CD14-positive monocyte (primary cell): ENCODE measurements around the gene SINHCAF. TPM values are rescaled to one million over a fixed set of nuclear protein-coding genes. Genes with fewer than 3 reads are reported as not detected.

Experiments
- DNase-seq, 3 donors: peaks; one replicate each; pipeline ENCODE4 v3.0.0-alpha.2; 2011 to 2022
- H2AFZ ChIP-seq: 2 replicates; pipeline ENCODE4 v1.6.0; 2012; ENCODE audit warnings: mild to moderate bottlenecking, low read depth, low read length, inconsistent platforms; ENCODE audit not compliant: insufficient read depth, poor library complexity, severe bottlenecking
- H3K27ac ChIP-seq, 2 donors: 1 replicate in 1 of 2; 2 replicates in 1 of 2; pipeline ENCODE4 v1.5.1; 2012 to 2013; ENCODE audit warnings: low read length in 2 of 2, control low read depth in 1 of 2, inconsistent platforms in 1 of 2, low read depth in 1 of 2, mild to moderate bottlenecking in 1 of 2
- H3K27me3 ChIP-seq, 2 donors: one replicate each; pipeline versions ENCODE4 v1.6.0 to v1.6.1; 2011 to 2013; ENCODE audit warnings: low read length in 2 of 2; ENCODE audit not compliant: control insufficient read depth in 2 of 2, insufficient read depth in 2 of 2
- H3K36me3 ChIP-seq, 2 donors: replicated peaks in 1 of 2; 1 replicate in 1 of 2; 2 replicates in 1 of 2; pipeline versions ENCODE4 v1.5.1 to v1.6.1; 2012 to 2013; ENCODE audit warnings: low read length in 2 of 2, control low read depth in 1 of 2, inconsistent platforms in 1 of 2, mild to moderate bottlenecking in 1 of 2; ENCODE audit not compliant: insufficient read depth in 2 of 2, control insufficient read depth in 1 of 2
- H3K4me1 ChIP-seq, 2 donors: 1 replicate in 1 of 2; 2 replicates in 1 of 2; pipeline versions ENCODE4 v1.5.1 to v1.6.1; 2012 to 2013; ENCODE audit warnings: low read length in 2 of 2, control low read depth in 1 of 2, inconsistent platforms in 1 of 2, mild to moderate bottlenecking in 1 of 2, moderate library complexity in 1 of 2; ENCODE audit not compliant: insufficient read depth in 2 of 2, control insufficient read depth in 1 of 2
- H3K4me2 ChIP-seq: replicated peaks from 2 replicates; pipeline ENCODE3; 2012; ENCODE audit warnings: low read length, moderate library complexity, mild to moderate bottlenecking; ENCODE audit not compliant: poor library complexity, severe bottlenecking; ENCODE audit errors: extremely low read depth
- H3K4me3 ChIP-seq, 3 experiments: fragments of 200-600 bp in 1 of 3; sonication (generic) in 1 of 3; replicated peaks in 1 of 3; 1 replicate in 2 of 3; 2 replicates in 1 of 3; pipeline ENCODE4 v1.5.1; 2011 to 2013; ENCODE audit warnings: low read length in 3 of 3, mild to moderate bottlenecking in 3 of 3, control low read depth in 2 of 3, low read depth in 2 of 3, inconsistent platforms in 1 of 3, moderate library complexity in 1 of 3
- H3K79me2 ChIP-seq: 2 replicates; pipeline ENCODE4 v1.6.0; 2012; ENCODE audit warnings: mild to moderate bottlenecking, control low read depth, inconsistent platforms, low read length, moderate library complexity; ENCODE audit not compliant: insufficient read depth
- H3K9ac ChIP-seq: 2 replicates; pipeline ENCODE4 v1.6.0; 2017; ENCODE audit warnings: low read length, mild to moderate bottlenecking; ENCODE audit not compliant: insufficient read depth, poor library complexity, severe bottlenecking
- H3K9me3 ChIP-seq, 2 donors: replicated peaks in 1 of 2; 1 replicate in 1 of 2; 2 replicates in 1 of 2; pipeline versions ENCODE4 v1.5.1 to v1.6.1; 2012 to 2013; ENCODE audit warnings: low read length in 2 of 2, control low read depth in 1 of 2; ENCODE audit not compliant: control insufficient read depth in 1 of 2, insufficient read depth in 1 of 2
- H4K20me1 ChIP-seq: 2 replicates; pipeline ENCODE4 v1.6.0; 2012; ENCODE audit warnings: mild to moderate bottlenecking, low read length, control low read depth, moderate library complexity; ENCODE audit not compliant: insufficient read depth
- H3K27ac Mint-ChIP-seq, 7 donors: one replicate each; pipeline ENCODE4 v1.8.0; 2020; ENCODE audit warnings: mild to moderate bottlenecking in 7 of 7, mixed read lengths in 7 of 7, moderate library complexity in 6 of 7, inconsistent platforms in 2 of 7
- H3K27me3 Mint-ChIP-seq, 3 donors: one replicate each; pipeline ENCODE4 v1.8.0; 2021 to 2022; ENCODE audit warnings: low read depth in 3 of 3, mild to moderate bottlenecking in 3 of 3, mixed read lengths in 3 of 3, moderate library complexity in 3 of 3, inconsistent platforms in 1 of 3
- H3K36me3 Mint-ChIP-seq, 2 donors: one replicate each; pipeline ENCODE4 v1.8.0; 2020; ENCODE audit warnings: mixed read lengths in 2 of 2, inconsistent platforms in 1 of 2, mild to moderate bottlenecking in 1 of 2
- H3K4me1 Mint-ChIP-seq: one replicate; pipeline ENCODE4 v1.8.0; 2020; ENCODE audit warnings: mild to moderate bottlenecking, mixed read lengths
- H3K4me3 Mint-ChIP-seq, 2 donors: one replicate each; pipeline ENCODE4 v1.8.0; 2020; ENCODE audit warnings: mild to moderate bottlenecking in 2 of 2, mixed read lengths in 2 of 2, moderate library complexity in 1 of 2
- H3K9me3 Mint-ChIP-seq, 7 donors: one replicate each; pipeline ENCODE4 v1.8.0; 2020 to 2022; ENCODE audit warnings: mixed read lengths in 7 of 7, mild to moderate bottlenecking in 6 of 7, moderate library complexity in 6 of 7, inconsistent platforms in 2 of 7
- CTCF ChIP-seq: fragments of 200-600 bp; IDR thresholded peaks from one replicate; pipeline ENCODE4 v1.8.0; 2022; ENCODE audit warnings: antibody characterized with exemption, mild to moderate bottlenecking
- WGBS: methylation state at CpG from one replicate; pipeline ENCODE4 v1.1.5; 2013; ENCODE audit warnings: missing lambda C conversion rate; ENCODE audit not compliant: insufficient coverage; 5-methylcytosine and 5-hydroxymethylcytosine counted together
- intact Hi-C, 2 donors: fragments of 100-400 bp; cut with micrococcal nuclease; formaldehyde crosslinking; loops; one replicate each; pipeline versions ENCODE4 v1.15.0 to v1.15.1; 2023
- polyA plus RNA-seq, 3 donors: library from polyadenylated mRNA; depleted of rRNA in 1 of 3; unstranded in 2 of 3; stranded (reverse) in 1 of 3; fragments of 300-500 nt in 2 of 3; fragments of >200 nt in 1 of 3; fragmentation: Illumina TruSeq in 2 of 3; gene quantifications; 1 replicate in 2 of 3; 2 replicates in 1 of 3; pipeline ENCODE4 v1.2.3, GENCODE V29; 2012 to 2021

The SINHCAF gene
- polyA plus RNA-seq, 3 donors: 14.2 to 20.2 (median 20.1) TPM

- Histone ChIP-seq H4K20me1 (no peaks in the 10 kb centered on the region), H3K4me1 (no peaks in the 10 kb centered on the region), H2AFZ (no peak overlapping the region), H3K79me2 (no peaks in the 10 kb centered on the region), H3K36me3 (no peaks in the 10 kb centered on the region), H3K27me3 (no peaks in the 10 kb centered on the region), H3K4me3 (no peak overlapping the region), H3K4me2 (no peak overlapping the region), H3K27ac (no peak overlapping the region), H3K9ac (no peak overlapping the region), H3K9me3 (no peaks in the 10 kb centered on the region)
- intact Hi-C loops: loop anchor here in 1 of 2 donors (10.0 kb wide), 1 partner anchor 392 kb away; no protein-coding TSS in a partner anchor
- TF ChIP-seq CTCF: no peak
- H3K4me3 Mint-ChIP-seq: peak overlapping the region in 1 of 2 donors; percentile 20
- H3K27ac Mint-ChIP-seq: peak overlapping the region in 1 of 7 donors; percentile 60
- H3K9me3 Mint-ChIP-seq: peaks cover 0 to 2% (median 0%) of the 10 kb centered on the region in 7 donors
- peaks cover 4% of the 10 kb centered on the region for H3K4me1 Mint-ChIP-seq
- peaks cover 12 to 17% (median 13%) of the 10 kb centered on the region in 3 donors for H3K27me3 Mint-ChIP-seq
- H3K36me3 Mint-ChIP-seq: no peaks in the 10 kb centered on the region
- no peak for DNase-seq
- 82% methylated on average over 11 of the region's 11 CpGs for WGBS
Measured at GRCh38 chr12:31236998-31237637, 88.8 kb downstream of the SINHCAF start.

- intact Hi-C loops: loop anchor here in 1 of 2 donors (10.0 kb wide), 1 partner anchor 391 kb away; no protein-coding TSS in a partner anchor
- no peaks in the 10 kb centered on the region for H3K27me3 ChIP-seq
- no peak overlapping the region for H3K27ac ChIP-seq
- DNase-seq: no peak
- H3K79me2 ChIP-seq: no peaks in the 10 kb centered on the region
- H3K4me1 ChIP-seq: no peaks in the 10 kb centered on the region
- peaks cover 0 to 10% (median 5%) of the 10 kb centered on the region in 7 donors for H3K9me3 Mint-ChIP-seq
- H3K27ac Mint-ChIP-seq: peak overlapping the region in 1 of 7 donors; percentile 43
- no peak overlapping the region for H3K4me3 ChIP-seq
- 87% methylated on average over 9 of the region's 9 CpGs for WGBS
- peaks cover 0 to 4% of the 10 kb centered on the region in 2 donors for H3K9me3 ChIP-seq
- no peak overlapping the region for H3K9ac ChIP-seq
- no peak for TF ChIP-seq CTCF
- H3K36me3 ChIP-seq: no peaks in the 10 kb centered on the region
- H4K20me1 ChIP-seq: no peaks in the 10 kb centered on the region
- H3K4me2 ChIP-seq: no peak overlapping the region
- H3K27me3 Mint-ChIP-seq: peaks cover 12 to 16% (median 13%) of the 10 kb centered on the region in 3 donors
- peaks cover 4% of the 10 kb centered on the region for H3K4me1 Mint-ChIP-seq
- no peak overlapping the region for H3K4me3 Mint-ChIP-seq
- no peaks in the 10 kb centered on the region for H3K36me3 Mint-ChIP-seq
- H2AFZ ChIP-seq: no peak overlapping the region
Measured at GRCh38 chr12:31235868-31236395, 90.0 kb downstream of the SINHCAF start.
